Measurements from ENCODE around the gene EMILIN2.

- TF ChIP-seq CTCF (conservative IDR thresholded peaks at IDR 0.05; ENCODE audit: low read length), result no peak
- no peak for TF ChIP-seq EZH2phosphoT487 (IDR thresholded peaks at IDR 0.05; ENCODE audit: borderline replicate concordance)
Observed at GRCh38 chr18:2878656-2879330, 32.0 kb downstream of the EMILIN2 start.

Measured in Loucy (cell line).